NCI-H128 (cell line): Measurements from ENCODE around the gene DRC7.

Source experiments
- DNase-seq: peaks from one replicate; lab custom pipeline; 2025; ENCODE audit not compliant: unreplicated experiment; lab: John Stamatoyannopoulos, UW

DRC7 gene

GRCh38 chr16:57676553-57677085, 18.0 kb upstream of the DRC7 start:
- DNase-seq = no peak

DNA sequence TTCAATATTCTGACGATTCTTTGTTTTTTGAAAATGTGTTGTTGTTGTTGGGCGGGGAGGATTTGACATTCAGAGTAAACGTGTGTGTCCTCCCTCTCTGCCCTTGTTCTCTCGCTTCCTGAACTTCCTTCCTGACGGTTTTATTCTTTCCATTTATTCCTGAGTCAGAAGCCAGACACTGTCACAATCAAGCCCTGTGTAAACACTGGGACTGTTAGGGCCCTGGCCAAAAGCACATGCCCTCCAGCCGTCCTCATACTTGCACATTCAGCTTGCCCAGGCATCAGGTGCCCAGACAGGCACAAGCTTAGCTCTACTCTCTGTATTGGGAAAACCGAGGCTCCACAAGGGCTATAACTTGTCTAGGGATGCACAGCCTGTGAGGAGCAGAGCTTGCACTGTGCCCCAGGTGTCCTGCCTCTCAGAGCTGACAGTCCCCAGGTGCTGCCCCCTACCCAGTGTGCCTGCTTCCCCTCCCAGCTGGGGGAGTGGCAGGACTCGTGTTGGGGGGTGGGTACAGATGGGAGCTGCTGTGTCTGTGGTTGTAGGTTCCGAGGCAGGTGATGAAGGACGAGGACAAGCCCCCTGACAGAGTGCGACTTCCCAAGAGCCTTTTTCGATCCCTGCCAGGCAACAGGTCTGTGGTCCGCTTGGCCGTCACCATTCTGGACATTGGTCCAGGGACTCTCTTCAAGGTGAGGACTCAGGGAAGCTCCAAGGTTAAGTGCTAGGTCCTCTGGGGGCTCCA, 16.8 kb upstream of the DRC7 start:
- no peak for DNase-seq

DNA sequence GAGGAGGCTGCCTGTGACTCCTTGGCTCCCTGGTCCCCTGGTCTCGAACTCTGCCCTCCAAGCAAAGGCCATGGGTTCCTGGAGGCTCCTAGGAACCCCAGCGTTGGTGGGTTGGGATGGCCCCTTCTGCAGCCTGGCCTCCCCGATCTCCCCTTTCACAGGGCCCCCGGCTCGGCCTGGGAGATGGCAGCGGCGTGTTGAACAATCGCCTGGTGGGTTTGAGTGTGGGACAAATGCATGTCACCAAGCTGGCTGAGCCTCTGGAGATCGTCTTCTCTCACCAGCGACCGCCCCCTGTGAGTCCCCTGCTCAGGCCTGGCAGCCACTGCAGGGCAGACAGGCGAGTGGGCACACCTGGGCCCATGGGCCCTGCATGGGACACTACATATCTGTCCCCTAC, 15.6 kb upstream of the DRC7 start:
- DNase-seq = no peak

DNA sequence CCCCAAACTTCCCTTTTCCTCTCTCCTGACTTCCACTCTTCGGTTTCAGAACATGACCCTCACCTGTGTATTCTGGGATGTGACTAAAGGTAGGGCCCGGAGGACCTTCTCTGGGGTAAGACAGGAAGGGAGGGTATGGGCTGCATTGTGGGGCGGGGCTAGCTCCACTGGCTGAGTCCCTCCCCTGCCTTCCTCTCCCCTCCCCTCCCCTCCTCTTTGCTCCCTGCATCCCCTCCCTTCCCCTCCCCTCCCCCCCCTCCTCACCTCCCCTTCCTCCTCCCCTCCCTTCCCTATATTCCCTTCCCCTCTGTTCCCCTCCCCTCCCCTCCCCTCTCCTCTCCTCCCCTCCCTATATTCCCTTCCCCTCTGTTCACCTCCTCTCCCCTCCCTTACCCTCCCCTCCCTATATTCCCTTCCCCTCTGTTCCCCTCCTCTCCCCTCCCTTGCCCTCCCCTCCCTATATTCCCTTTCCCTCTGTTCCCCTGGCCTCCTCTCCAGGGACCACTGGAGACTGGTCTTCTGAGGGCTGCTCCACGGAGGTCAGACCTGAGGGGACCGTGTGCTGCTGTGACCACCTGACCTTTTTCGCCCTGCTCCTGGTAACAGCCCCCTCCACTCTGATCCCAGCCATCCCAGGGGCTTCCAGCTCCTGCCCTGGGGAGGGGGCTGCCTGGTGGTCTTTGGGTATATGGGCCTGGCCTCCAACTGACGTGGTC, 14.7 kb upstream of the DRC7 start:
- no peak for DNase-seq

DNA sequence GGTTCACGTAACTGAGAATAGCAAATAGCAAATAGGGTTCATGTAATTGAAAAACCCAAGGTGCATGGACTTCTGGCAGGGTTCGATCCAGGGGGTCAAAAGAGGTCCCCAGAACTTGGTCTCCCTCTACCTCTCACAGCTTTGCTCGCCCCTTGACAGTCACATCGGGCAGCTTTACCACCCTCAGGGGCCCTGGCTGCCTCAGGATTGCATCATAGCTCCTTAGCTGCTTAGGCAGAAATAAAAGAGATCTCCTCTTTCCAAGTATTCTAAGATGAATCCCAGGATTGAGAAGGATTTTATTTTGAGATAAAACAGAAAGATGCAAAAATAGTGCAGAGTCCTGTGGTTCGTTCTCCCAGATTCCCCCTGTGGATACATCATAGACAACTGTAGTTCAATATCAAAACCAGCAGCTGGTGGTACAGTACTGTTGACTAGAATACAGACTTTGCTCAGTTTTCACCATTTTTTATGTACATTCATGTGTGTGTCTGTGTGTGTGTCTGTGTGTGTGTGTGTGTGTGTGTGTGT, 13.7 kb upstream of the DRC7 start:
- DNase-seq = no peak

GRCh38 chr16:57681950-57682728, 12.5 kb upstream of the DRC7 start:
- no peak for DNase-seq

- no peak for DNase-seq
These were observed 11.6 kb upstream of the DRC7 start for GRCh38 chr16:57682809-57683635.

- DNase-seq = no peak
These were observed 10.7 kb upstream of the DRC7 start for GRCh38 chr16:57683636-57684545.

GRCh38 chr16:57684626-57685358, 9.8 kb upstream of the DRC7 start:
- no peak for DNase-seq

- no peak for DNase-seq
These were observed 9.0 kb upstream of the DRC7 start for GRCh38 chr16:57685633-57686032.

- DNase-seq = no peak
These were observed 8.0 kb upstream of the DRC7 start for GRCh38 chr16:57686577-57686976.

- no peak for DNase-seq
These were observed 7.2 kb upstream of the DRC7 start for GRCh38 chr16:57687363-57687929.

GRCh38 chr16:57688487-57688986, 6.1 kb upstream of the DRC7 start:
- no peak for DNase-seq

DNA sequence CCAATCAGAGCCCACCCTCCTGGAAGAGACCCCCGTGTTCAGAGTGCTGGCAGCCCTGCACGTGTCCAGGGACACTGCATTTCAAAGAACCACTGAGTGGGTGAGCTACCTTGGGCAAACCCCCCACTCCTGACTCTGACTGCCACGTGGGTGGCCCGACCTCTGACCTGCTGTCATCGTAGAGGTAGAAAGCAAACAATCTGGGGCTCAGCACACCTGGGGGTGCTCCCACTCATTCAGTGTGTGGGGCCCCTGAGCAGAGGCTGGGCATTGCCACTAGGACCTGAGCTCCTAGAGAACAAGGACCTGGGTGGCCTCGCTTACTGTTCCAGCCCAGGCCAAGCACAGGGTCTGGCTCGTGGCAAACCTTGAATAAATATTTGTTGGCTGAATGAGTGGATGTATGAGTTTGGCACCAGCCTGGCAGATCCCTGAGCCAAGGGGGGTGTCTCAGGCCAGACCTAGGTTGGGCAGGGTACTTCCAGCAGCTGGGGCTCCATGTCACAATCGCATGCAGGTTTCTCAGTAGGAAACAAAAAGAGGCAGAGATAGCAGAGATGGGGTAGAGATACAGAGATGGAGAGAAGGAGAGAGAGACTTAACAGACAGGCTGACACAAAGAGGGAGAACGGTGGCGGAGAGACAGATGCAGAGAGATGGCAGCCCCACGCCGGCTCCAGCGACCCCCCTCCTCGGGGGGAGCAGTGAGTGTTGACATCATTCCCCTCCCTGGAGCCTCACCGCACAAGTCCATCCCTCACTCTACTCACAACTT, 5.4 kb upstream of the DRC7 start:
- DNase-seq = no peak

DNA sequence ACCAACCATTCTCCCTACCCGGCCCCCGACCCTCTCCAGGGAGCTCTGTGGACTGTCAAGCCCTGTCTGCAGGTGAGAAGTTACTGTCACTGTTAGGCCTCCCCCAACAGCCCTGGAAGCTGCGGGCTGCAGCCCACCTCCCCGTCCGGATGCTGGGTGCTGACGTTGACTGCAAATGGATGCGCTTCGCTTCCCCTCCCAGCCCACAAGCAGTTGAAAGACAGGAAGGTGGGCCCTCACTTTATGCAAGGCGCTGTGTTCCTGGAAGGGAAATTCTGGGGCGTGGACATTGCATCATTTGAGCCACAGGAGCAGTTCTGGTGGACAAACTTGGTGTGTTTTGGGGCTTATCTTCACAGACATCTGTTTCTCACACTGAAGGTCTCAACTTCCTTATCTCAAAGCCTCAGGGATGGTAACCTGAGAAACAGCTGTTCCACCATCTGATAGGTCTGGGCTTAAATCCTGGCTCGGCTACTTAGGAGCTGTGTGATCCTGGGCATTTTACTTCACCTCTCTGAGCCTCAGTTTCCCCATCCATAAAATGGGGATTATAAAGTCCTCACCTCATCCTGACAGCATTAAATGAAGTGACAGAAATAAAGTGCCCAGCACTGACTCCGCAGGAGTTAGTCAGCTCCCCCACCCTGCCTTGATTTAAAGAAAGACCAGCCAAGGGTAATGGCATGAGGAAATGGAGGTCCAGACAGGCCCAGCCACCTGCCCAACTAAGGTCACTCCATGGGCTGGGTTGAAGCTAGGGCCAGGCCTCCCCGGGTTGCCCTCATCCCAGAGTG, 4.6 kb upstream of the DRC7 start:
- DNase-seq = no peak

DNA sequence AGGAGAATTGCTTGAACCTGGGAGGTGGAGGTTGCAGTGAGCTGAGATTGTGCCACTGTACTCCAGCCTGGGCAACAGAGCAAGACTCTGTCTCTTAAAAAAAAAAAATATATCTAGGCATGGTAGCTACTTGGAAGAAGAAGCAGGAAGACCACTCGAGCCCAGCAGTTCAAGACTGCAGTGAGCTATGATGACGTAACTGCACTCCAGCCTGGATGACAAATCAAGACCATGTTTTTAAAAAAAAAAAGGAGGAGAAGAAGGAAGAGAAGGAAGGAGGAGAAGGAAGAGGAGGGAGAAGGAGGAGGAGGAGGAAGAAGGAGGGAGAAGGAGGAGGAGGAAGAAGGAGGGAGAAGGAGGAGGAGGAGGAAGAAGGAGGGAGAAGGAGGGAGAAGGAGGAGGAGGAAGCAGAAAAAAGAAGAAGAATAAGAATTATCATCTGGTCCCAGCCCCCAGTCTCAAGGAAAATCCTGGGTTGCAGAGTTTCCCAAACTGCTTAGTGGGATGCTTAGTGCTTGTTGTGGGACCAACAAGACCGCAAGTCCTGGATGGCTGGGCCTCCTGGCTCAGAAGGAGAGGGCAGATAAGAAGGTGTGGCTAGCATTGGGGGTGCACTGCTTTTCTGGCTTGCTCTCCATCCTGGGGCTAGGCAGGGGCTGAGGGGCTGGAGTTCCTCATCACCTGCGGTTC, 3.7 kb upstream of the DRC7 start:
- DNase-seq = no peak
